NCI-H1694 (cell line): ENCODE measurements around the gene CILP.
A peak's percentile ranks its signal among the peaks of the same experiment; 100 is the strongest.
"Not testable (repeated sequence)": the region's sequence is repeated elsewhere in the genome, so short reads cannot be mapped to it uniquely, and the experiment has no call there.

Experiments
- DNase-seq: peaks from one replicate; lab custom pipeline; 2025; lab: John Stamatoyannopoulos, UW

Gene CILP

DNA sequence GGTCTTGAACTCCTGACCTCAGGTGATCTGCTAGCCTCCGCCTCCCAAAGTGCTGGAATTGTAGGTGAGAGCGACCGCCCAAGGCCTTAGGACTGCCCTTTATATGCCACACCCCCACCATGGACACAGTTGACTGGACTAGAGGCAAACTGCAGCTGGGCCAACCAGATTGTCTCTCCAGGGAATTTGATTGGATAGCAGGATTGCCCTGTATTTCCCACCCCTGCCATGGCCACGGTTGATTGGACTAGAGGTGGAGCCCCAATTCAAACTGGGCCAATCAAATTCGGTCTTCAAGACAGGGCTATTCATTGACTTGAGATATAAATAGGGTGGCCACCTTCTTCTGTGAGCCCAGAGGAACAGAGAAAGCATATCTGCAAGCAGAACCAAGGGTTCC lies 19.3 kb downstream of the CILP start:
- no peak for DNase-seq

DNA sequence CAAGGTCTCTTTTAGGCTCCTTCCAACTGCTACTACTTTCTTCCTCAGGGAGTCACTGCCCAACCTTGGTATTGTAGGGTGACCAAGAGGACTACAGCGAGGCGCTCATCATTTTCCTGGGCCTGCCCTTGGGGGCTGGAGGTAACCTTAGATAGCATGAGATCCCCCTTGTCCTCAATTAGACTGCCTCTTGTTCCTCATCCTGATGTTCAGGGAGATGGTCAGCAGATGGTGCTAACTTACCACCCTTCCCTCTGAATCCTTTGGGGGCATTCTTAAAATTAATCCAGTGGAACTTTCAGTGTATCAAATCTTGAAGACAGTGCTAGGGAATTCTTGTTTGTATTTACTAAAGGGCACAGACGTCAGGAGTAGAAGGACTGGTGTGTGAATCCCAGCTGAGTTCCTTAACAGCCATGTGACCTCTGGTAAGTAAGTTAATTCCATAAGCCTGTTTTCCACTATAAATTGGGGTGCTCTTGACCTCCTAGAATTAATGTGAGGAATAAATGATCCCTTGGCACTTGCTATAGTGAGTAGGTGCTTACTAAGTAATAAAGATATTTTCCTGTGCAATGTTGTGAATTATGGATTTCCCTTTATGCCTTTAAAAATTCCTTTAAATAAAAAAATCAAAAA lies 22.1 kb downstream of the CILP start:
- DNase-seq: peak; percentile 16

DNA sequence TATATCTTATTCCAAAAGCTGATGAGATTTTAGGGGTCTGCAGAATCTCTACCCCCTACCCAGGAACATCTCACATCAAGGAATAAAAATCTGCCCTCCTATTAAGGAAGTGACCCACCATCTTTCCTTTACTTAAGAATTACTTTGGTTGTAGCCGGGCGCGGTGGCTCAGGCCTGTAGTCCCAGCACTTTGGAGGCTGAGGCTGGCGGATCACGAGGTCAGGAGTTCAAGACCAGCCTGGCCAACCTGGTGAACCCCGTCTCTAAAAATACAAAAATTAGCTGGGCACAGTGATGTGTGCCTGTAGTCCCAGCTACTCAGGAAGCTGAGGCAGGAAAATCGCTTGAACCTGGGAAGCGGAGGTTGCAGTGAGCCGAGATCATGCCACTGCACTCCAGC lies 22.8 kb downstream of the CILP start:
- not testable (repeated sequence) for DNase-seq

DNA sequence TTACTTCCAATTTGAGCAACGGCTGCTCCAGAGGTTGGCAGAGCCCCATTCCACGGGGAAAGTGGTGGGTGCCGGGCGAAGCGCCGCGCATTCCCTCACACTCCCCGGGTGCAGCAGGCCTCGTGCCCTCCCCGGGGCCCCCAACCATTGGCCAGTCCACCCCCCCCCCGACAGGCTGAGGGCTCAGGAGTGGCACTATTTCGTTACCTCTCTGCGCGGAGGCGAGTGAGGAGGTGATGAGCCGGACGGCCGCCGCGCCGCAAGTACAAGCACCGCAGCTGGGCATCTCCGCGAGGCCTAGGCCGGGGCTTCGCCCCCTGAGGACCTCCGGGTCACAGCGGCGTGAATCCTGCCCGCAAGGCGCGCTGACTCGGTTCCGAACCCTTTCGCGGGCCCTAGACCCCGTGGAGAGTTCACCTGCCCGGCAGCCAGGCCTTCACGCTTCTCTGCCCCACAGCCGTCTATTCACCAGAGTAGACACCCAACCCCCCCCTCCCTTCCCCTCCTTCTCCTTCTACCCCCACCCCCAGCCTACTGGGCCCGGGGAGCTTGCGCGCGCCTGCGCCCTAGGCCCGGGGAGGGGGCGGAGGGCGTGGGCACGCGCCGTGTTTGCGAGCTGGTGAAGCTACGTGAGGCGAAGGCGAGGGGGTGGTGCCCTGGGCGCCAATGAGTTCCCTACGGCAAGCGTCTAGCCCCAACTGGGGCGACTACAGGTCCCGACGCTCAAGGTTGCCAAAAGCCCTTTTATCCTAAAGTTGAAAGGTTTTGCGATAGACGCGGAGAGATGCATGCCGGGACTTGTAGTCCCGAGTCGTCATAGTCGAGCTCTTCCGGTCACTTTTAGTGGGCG lies 26.2 kb downstream of the CILP start, which contains the start of gene CLPX:
TSS of gene CLPX (minus strand) at position 475 of the 850 bp plus-strand sequence. CDS start at position 286, 189 bp downstream.
- DNase-seq: peak; percentile 88

DNA sequence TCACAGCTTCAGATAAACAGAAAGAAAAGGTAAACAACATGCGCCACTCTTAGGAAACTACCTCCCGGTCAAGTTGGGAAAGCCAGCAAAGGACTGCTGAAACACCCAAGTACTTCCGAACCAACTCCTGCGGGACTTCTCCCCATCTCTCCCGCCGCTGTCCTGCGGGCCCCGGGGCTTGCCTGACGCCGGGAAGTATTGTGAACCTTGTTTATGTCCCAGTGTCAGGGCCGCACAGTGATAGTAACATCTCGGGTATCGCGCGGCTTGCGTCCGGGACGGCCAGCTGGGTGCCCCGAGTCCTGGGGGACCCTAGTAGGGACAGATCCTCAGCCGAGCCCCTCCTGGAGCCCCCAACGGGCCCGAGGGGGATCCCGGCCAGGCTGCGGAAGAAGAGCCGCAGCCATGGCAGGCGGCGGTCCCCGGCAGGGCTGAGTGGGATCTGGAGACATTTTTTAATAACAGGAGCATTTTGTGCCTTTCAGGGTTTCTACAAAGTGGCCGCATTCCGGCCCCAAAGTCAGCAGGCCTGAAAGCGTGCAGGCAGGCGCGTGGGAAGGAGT lies 26.9 kb downstream of the CILP start:
- no peak for DNase-seq

DNA sequence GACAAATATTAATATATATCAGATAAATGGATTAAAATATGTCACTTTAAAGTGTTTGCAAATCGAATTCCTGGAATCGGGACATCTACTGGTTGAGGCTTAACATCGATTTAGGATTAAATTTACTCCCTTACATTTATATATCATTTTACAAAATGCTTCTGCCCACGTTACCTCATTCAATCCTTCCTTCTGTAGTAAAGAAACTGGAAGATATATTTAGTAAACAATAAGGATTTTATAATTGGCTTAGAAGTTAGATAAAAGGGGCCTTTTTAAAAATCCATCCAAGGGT lies 27.5 kb downstream of the CILP start:
- DNase-seq: no peak

DNA sequence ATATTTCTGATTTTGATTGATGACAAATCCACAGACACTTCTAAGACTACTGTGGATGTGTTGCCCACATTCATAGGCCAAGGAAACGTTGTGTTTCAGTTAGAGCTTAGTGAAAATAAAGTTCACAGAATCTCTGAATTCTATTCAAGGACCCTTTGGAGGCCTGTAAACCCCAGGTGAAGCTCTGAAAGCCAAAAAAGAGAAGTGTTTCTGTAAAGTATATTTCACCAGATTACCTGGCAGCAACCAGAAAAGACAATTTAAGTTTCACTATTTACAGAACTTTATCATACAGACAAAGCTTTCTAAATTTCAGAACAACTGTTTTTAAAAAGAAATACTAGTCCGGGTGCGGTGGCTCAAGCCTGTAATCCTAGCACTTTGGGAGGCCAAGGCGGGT lies 28.7 kb downstream of the CILP start:
- DNase-seq: no peak

DNA sequence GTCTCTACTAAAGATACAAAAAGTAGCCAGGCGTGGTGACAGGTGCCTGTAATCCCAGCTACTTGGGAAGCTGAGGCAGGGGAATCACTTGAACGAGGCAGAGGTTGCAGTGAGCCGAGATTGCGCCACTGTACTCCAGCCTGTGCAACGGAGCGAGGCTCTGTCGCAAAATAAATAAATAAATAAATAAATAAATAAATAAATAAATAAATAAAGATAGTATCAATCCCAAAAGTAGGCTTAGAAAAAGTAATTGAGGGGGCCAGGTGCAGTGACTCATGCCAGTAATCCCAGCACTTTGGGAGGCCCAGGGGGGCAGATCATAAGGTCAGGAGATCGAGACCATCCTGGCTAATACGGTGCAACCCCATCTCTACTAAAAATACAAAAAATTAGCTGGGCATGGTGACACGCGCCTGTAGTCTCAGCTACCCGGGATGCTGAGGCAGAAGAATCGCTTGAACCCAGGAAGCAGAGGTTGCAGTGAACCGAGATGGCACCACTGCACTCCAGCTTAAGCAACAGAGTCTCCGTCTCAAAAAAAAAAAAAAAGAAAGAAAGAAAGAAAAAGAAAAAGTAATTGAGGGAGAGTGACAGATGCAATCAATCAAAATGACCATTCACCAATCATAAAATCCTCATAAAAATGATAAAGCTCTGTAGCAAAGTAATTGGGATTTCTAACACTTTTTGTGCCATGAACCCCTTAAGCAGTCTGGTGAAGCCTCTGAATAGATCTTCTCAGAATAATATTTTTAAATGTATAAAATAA lies 29.5 kb downstream of the CILP start:
- DNase-seq: not testable (repeated sequence)

DNA sequence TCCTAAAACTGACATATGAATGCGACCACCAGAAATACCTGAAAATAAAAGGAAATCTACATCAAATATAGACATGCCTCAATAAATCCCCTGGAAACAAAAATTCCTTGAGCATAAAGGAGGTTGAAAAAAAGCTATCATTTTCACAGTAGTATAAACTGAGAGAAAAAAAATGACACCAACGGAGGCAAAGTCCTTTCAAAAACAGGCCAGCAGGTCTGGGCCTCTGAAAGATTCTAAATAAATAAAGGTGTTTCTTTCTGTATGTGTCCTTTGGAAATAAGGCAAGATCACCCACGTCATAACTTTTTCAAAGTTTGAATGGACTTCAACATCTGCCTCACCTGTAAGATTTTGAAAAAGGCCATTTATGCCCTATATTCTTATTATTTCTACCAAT lies 31.1 kb downstream of the CILP start:
- DNase-seq: no peak

DNA sequence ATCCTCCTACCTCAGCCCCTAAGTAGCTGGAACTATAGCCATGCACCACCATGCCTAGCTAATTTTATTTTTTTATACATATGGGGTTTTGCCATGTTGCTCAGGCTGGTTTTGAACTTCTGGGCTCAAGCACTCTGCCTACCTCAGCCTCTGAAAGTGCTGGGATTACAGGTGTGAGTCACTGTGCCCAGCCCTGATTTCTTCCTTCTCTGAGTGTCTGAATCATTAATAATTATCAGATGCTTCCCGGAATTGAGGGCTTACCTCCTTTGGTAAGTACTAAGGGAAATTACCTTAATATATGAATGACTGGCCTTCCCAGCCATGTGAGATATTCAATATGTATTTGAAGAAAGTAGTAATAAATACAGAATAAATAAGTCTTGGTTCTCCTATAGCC lies 33.4 kb downstream of the CILP start:
- DNase-seq: no peak

DNA sequence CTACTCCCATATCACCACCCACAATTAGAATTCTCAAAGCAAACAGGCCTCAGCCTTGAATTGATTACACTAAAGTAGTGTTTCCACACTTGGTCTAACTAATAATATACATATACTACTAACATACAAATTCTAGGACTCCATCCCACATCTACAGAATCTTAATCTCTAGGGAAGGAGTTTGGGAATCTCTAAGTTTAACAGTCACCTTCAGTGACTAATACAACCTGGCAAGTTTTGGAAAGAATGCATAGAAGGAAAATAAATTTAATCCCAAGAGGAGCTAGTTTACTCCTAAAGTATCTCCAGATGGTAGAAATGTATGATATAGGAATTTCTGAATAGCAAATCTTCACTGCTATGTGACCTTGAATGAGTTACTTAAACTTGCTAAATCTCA lies 35.2 kb downstream of the CILP start:
- no peak for DNase-seq

DNA sequence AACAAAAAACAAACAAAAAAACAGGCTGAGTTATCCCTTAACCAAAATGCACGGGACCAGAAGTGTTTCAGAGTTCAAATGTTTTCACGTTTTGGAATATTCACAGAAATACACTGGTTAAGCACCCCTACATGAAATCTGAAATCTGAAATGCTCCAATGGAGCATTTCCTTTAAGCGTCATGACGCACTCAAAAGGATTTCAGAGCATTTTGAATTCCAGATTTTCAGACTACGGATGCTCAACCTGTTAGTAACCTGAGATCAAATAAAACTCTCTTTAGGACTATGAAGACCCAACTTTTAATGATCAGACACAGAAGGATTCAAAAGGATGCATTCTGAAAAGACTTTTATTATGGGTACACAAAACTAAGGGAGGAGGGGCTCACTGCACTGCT lies 35.8 kb downstream of the CILP start:
- no peak for DNase-seq

DNA sequence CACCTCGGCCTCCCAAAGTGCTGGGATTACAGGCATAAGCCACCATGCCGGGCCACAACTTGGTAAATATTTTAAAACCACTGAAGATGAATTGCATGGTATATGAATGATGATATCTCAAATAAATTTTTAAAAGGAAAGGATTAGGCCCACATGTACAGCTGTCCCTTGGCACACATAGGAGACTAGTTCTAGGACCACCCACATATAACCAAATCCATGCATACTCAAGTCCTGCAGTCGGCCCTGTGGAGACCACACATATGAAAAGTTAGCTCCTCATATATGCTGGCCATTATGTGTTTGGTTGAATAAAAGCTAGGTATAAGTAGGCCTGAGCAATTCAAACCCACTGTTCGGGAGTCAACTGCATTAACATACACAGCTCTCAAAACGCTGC lies 36.8 kb downstream of the CILP start:
- DNase-seq: no peak

DNA sequence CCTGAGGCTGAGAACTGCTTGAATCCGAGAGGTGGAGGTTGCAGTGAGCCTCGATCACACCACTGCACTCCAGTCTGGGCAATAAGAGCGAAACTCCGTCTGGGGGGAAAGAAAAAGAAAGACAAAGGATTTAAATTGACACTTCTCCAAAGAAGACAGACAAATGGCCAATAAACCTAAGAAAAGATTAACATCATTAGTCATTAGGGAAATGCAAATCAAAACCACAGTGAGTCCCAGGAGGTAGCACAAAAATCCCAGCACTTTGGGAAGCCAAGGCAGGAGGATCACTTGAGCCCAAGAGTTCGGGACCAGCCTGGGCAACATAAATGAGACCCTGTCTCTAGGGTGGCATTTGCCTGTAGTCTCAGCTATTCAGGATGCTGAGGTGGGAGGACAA lies 38.7 kb downstream of the CILP start:
- no peak for DNase-seq

DNA sequence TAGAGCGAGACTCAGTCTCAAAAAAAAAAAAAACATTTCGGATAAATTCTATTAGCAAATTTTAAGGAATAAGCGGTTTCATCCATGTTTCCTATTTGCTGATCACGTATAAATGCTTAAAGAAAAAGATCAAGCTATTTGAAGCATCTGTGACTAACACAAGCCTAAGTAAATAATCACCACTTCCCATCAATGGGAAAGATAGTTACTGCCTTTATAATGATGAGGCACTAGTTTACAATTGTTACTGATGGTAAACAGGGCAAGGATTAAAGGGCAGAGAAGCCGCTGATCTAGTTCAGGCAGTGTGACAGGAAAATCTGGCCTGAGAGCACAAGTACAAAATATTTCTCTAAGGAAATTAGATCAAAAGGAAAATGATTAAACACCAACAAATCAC lies 39.8 kb downstream of the CILP start:
- DNase-seq: no peak

DNA sequence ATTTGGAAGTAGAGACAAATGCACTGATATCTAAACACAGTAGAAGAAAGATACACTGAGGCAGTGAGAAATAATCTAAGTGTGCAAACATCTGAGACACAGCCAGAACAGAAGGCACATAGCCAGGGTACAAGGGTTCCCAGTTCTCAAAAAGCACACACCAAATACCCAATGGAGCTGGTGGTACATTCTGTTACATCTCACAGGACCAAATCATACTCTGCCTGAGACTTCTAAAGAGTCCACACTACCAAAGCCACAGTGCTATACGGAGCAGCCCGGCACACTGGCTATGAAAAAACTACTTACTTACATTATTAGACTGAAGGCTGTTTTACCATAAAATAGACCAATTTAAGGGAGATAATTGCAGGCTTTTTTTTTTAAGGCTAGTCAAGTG lies 45.4 kb downstream of the CILP start:
- no peak for DNase-seq

DNA sequence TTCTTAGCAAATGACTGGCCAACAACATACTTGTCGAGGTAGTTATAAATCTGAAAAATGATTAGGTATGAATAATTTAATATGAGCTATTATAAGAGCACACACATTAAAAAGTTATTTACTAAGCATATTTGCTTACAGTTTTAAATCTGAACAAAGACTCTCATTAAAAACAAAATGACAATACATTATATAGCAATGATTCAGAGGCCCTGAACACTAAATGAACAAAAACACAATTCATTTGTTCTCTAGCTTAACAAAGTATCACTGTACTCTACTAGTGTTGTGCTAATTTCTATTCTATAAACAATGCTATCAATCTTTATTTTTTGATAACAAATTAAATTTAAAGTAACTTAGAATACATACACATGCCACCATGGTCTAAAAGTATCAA lies 47.1 kb downstream of the CILP start:
- DNase-seq: no peak

DNA sequence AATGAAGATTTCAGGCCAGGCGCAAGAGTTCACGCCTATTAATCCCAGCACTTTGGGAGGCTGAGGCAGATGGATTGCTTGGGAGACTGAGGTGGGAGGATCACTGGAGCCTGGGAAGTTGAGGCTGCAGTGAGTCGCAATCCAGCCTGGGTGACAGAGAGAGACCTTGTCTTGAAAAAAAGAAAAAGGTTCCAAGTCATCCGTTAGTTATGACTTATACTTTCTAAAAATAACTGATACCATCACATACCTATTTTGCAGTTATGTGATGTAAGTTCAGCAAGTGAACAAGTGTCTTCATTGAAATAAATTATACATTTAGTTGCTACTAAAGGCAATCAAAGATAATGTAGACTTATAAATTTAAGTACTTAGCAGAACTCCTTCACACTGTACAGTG lies 48.2 kb downstream of the CILP start:
- no peak for DNase-seq

DNA sequence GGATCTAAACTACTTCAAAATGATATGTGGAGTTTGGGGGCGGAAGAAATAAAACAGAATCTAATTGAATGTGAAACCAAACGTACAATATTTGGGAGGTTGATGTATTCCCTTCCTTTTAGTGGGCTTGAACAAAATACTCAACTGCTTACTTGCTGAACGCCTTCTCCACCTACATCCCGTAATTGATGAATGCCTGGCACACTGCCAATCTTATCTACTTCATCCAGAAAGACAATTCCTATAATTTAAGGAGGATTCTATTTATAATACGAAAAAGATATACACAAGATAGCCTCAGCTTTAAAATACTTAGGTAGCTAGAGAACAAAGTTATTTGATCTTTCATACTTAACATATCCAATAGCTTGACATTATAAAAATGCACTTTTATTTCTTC lies 54.6 kb downstream of the CILP start:
- DNase-seq: no peak

DNA sequence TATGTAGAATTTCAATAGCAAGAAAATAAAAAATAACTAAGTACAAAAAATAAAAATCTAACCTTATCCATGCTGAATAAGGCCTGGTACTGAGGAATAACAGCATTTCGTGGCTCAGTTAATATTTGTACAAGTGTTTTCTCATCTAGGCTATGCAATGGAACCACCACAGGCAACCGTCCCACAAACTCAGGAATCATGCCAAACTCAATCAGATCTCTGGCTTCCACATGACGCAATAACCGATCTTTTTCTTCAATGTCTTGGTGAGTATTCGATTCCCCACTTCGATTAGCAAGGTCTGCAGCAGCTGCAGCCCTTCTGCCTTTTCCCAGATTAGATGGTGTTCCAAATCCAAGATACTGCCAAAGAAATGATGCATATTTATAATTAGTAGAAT lies 56.6 kb downstream of the CILP start:
- DNase-seq: no peak

DNA sequence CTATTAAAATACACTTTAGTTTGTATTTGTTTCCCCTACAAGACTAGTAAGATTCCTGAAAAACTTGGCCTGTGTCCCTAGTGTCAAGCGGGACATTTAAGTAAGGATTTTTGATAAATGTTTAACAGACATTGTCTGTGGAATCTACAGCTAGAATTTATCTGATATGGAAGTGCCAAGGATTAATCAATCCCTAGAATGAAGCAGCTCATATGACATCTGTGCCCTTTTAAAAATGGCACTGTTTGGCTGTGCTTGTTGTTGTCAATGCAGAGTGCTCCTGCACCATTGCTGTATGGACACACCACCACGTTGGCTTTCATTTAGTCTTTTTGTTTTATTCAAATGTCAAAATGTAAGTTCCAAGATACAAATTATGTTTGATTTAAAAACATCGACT lies 63.4 kb downstream of the CILP start:
- no peak for DNase-seq

DNA sequence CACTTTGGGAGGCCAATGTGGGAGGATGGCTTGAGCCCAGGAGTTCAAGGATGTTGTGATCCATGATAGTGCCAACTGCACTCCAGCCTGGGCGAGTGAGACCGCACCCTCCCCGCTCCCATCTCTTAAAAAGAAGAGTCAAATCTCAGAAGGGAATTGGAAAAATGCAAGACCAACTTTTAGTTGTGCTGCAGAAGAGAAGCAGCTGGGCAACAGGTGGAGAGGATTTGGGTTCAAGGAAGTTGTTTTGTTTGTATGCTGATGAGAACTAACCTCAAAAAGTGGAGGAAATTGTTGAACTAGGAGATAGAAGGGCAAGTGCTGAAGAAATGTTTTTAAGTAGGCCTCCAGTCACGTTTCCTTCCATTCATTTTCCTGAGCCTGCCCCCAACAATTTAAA lies 64.8 kb downstream of the CILP start:
- no peak for DNase-seq
